Astrocyte (in vitro differentiated cells and primary cell): ENCODE results near the gene IGF1. TPM values are rescaled to one million over a fixed set of nuclear protein-coding genes. Genes with fewer than 3 reads are reported as not detected.

Source experiments
- DNase-seq: peaks from one replicate; pipeline ENCODE4 v3.0.0-alpha.2; 2010; ENCODE audit warnings: low read depth
- FAIRE-seq: peaks from 2 replicates; lab custom pipeline; 2011; peaks lifted over from hg19 to GRCh38; lab: Jason Lieb, UNC
- H2AFZ ChIP-seq: 2 replicates; pipeline ENCODE4 v1.6.0; 2012; ENCODE audit warnings: low read depth, low read length, inconsistent platforms
- H3K27ac ChIP-seq: 2 replicates; pipeline ENCODE4 v1.5.1; 2011; ENCODE audit warnings: low read depth, low read length, inconsistent platforms
- H3K27me3 ChIP-seq: 2 replicates; pipeline ENCODE4 v1.6.0; 2011; ENCODE audit warnings: low read length, inconsistent platforms; ENCODE audit not compliant: insufficient read depth
- H3K36me3 ChIP-seq: 2 replicates; pipeline ENCODE4 v1.5.1; 2011; ENCODE audit warnings: low read length, inconsistent platforms; ENCODE audit not compliant: insufficient read depth
- H3K4me1 ChIP-seq: 2 replicates; pipeline ENCODE4 v1.5.1; 2011; ENCODE audit warnings: low read length, inconsistent platforms; ENCODE audit not compliant: insufficient read depth
- H3K4me2 ChIP-seq: 2 replicates; pipeline ENCODE4 v1.6.0; 2012; ENCODE audit warnings: low read length, inconsistent platforms
- H3K4me3 ChIP-seq: 2 replicates; pipeline ENCODE4 v1.5.1; 2011; ENCODE audit warnings: low read depth, mild to moderate bottlenecking, low read length, inconsistent platforms; ENCODE audit not compliant: insufficient read depth
- H3K79me2 ChIP-seq: 2 replicates; pipeline ENCODE4 v1.6.0; 2012; ENCODE audit warnings: mild to moderate bottlenecking, low read length, inconsistent platforms; ENCODE audit not compliant: insufficient read depth
- H3K9ac ChIP-seq: 2 replicates; pipeline ENCODE4 v1.6.0; 2012; ENCODE audit warnings: mild to moderate bottlenecking, low read length, inconsistent platforms
- H3K9me3 ChIP-seq: 2 replicates; pipeline ENCODE4 v1.5.1; 2012; ENCODE audit warnings: low read depth, mild to moderate bottlenecking, low read length, inconsistent platforms; ENCODE audit not compliant: insufficient read depth
- H4K20me1 ChIP-seq: 2 replicates; pipeline ENCODE4 v1.6.0; 2012; ENCODE audit warnings: low read length, inconsistent platforms; ENCODE audit not compliant: insufficient read depth
- H3K27ac Mint-ChIP-seq: one replicate; pipeline ENCODE4 v1.8.0; 2021; ENCODE audit warnings: mild to moderate bottlenecking, mixed read lengths; ENCODE audit not compliant: unreplicated experiment
- H3K27me3 Mint-ChIP-seq: one replicate; pipeline ENCODE4 v1.8.0; 2021; ENCODE audit warnings: low read depth, mixed read lengths; ENCODE audit not compliant: unreplicated experiment
- H3K36me3 Mint-ChIP-seq: one replicate; pipeline ENCODE4 v1.8.0; 2021; ENCODE audit warnings: low read depth, mixed read lengths; ENCODE audit not compliant: unreplicated experiment
- H3K4me1 Mint-ChIP-seq: one replicate; pipeline ENCODE4 v1.8.0; 2021; ENCODE audit warnings: low read depth, mixed read lengths; ENCODE audit not compliant: unreplicated experiment
- H3K4me3 Mint-ChIP-seq: one replicate; pipeline ENCODE4 v1.8.0; 2021; ENCODE audit warnings: mild to moderate bottlenecking, moderate library complexity, mixed read lengths; ENCODE audit not compliant: unreplicated experiment
- H3K9me3 Mint-ChIP-seq: one replicate; pipeline ENCODE4 v1.8.0; 2021; ENCODE audit warnings: mild to moderate bottlenecking, mixed read lengths; ENCODE audit not compliant: unreplicated experiment
- CTCF ChIP-seq: IDR thresholded peaks from 2 replicates; pipeline ENCODE4 v1.5.1; 2011; ENCODE audit warnings: low read depth, mild to moderate bottlenecking, inconsistent platforms, low read length, moderate library complexity; ENCODE audit not compliant: insufficient read depth
- EZH2 ChIP-seq: IDR thresholded peaks from 2 replicates; pipeline ENCODE4 v1.6.1; 2012; ENCODE audit warnings: mild to moderate bottlenecking, low read length, inconsistent platforms; ENCODE audit not compliant: insufficient read depth
- total RNA-seq: library from RNA; stranded (reverse); gene quantifications from 2 replicates; pipeline ENCODE4 v1.2.1, GENCODE V29; 2021

Gene IGF1
- total RNA-seq, 1 donor from 2014 or later = 1.9 TPM

- peaks cover 4% of the 10 kb centered on the region for H3K4me1 ChIP-seq
- H3K9ac ChIP-seq = no peak overlapping the region
- no peaks in the 10 kb centered on the region for H3K9me3 ChIP-seq
- Mint-ChIP-seq H3K4me1 (peaks cover 7% of the 10 kb centered on the region), H3K9me3 (no peaks in the 10 kb centered on the region), H3K36me3 (no peaks in the 10 kb centered on the region), H3K27ac (no peak overlapping the region), H3K4me3 (no peak overlapping the region), H3K27me3 (no peaks in the 10 kb centered on the region)
- no peak overlapping the region for H3K4me2 ChIP-seq
- no peak for DNase-seq
- no peak overlapping the region for H3K4me3 ChIP-seq
- no peaks in the 10 kb centered on the region for H3K27me3 ChIP-seq
- no peaks in the 10 kb centered on the region for H3K36me3 ChIP-seq
- H4K20me1 ChIP-seq = no peaks in the 10 kb centered on the region
- H2AFZ ChIP-seq = no peak overlapping the region
- FAIRE-seq = no peak
- H3K79me2 ChIP-seq = no peaks in the 10 kb centered on the region
- TF ChIP-seq CTCF = no peak
- TF ChIP-seq EZH2 = no peak
- no peak overlapping the region for H3K27ac ChIP-seq
These were observed 3.1 kb upstream of the IGF1 start for GRCh38 chr12:102483466-102483865.

- H3K9me3 Mint-ChIP-seq = no peaks in the 10 kb centered on the region
- H3K27me3 Mint-ChIP-seq = no peaks in the 10 kb centered on the region
- Histone ChIP-seq H2AFZ (no peak overlapping the region), H3K27me3 (no peaks in the 10 kb centered on the region), H3K9me3 (no peaks in the 10 kb centered on the region), H3K4me3 (no peak overlapping the region), H3K27ac (no peak overlapping the region), H3K79me2 (no peaks in the 10 kb centered on the region), H4K20me1 (no peaks in the 10 kb centered on the region), H3K4me2 (no peak overlapping the region), H3K36me3 (no peaks in the 10 kb centered on the region), H3K9ac (no peak overlapping the region), H3K4me1 (peaks cover 4% of the 10 kb centered on the region)
- H3K36me3 Mint-ChIP-seq = no peaks in the 10 kb centered on the region
- no peak for FAIRE-seq
- no peak for TF ChIP-seq CTCF
- no peak for TF ChIP-seq EZH2
- H3K27ac Mint-ChIP-seq = peak overlapping the region; percentile 55
- no peak overlapping the region for H3K4me3 Mint-ChIP-seq
- peaks cover 10% of the 10 kb centered on the region for H3K4me1 Mint-ChIP-seq
- no peak for DNase-seq
These were observed 1.5 kb upstream of the IGF1 start for GRCh38 chr12:102481705-102482425.

GRCh38 chr12:102479939-102480338, 424 bp downstream of the IGF1 start:
- H3K79me2 ChIP-seq = no peaks in the 10 kb centered on the region
- H3K4me3 ChIP-seq = no peak overlapping the region
- H3K27me3 Mint-ChIP-seq = no peaks in the 10 kb centered on the region
- FAIRE-seq (no peak), DNase-seq (no peak)
- no peaks in the 10 kb centered on the region for H3K36me3 ChIP-seq
- H3K4me1 ChIP-seq = peaks cover 4% of the 10 kb centered on the region
- H3K9me3 ChIP-seq = no peaks in the 10 kb centered on the region
- H3K27me3 ChIP-seq = no peaks in the 10 kb centered on the region
- H3K36me3 Mint-ChIP-seq = no peaks in the 10 kb centered on the region
- H3K4me2 ChIP-seq = no peak overlapping the region
- no peaks in the 10 kb centered on the region for H4K20me1 ChIP-seq
- H3K9me3 Mint-ChIP-seq = no peaks in the 10 kb centered on the region
- H3K27ac Mint-ChIP-seq = no peak overlapping the region
- H2AFZ ChIP-seq = no peak overlapping the region
- peaks cover 15% of the 10 kb centered on the region for H3K4me1 Mint-ChIP-seq
- H3K27ac ChIP-seq = no peak overlapping the region
- H3K4me3 Mint-ChIP-seq = no peak overlapping the region
- no peak overlapping the region for H3K9ac ChIP-seq
- TF ChIP-seq EZH2 = no peak
- no peak for TF ChIP-seq CTCF
